Measurements from ENCODE around the gene ARHGEF11.

The ARHGEF11 gene

DNA sequence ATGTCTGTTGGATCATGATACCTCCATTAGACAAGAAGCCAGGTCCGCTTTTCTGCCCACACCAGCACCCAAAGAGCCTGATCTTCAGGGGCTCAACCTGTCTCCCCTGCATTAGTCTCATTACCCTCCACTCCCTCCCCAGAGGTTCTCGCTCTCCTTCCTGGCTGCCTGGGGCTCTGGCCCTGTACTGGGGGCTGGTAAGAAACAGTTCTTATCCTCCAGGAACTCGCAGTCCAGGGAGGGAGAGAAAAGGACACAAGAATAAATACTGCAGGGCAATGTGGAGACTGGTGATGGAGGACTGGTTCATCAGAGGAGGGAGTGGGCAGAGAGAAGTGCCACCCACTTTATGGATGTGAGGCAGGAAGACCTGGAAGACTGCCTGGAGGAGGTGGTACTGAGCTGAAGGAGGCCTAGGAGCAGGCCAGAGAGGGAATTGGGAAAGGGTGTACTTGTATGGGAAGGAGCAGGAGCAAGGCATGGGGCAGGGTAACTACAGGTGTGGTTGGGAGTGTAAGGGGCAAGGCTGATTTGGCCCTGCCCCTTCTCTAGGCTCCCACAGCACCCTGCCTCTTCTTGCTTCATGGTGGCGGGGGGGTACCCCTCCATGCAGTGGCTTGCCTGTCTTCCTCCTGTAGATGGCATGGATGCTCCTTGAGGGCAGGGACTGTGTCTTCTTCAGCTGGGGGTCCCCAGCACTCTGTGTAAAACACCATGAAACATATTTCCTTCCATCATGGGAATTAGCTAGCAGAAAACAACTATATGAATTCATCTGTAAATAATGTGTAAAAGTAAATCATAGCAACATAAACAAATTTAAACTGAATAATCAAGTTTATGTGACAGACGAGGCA lies 120.2 kb downstream of the ARHGEF11 start:
- H3K27ac ChIP-seq (ENCODE audit: low read length): no peak overlapping the region
- DNase-seq (no peak), ATAC-seq (ENCODE audit: insufficient read depth, low read depth) (no peak)
- no peak overlapping the region for H2AFZ ChIP-seq (ENCODE audit: low read depth, low read length)
- H3K9ac ChIP-seq (ENCODE audit: low read depth, low read length): no peak overlapping the region
- H3K36me3 ChIP-seq (ENCODE audit: insufficient read depth, low read length): no peaks in the 10 kb centered on the region
- peaks cover 4% of the 10 kb centered on the region; the same call in 1 of the 2 replicates for H4K20me1 ChIP-seq (ENCODE audit: insufficient read depth, low read length)
- H3K79me2 ChIP-seq (ENCODE audit: insufficient read depth, low read length): no peaks in the 10 kb centered on the region
- H3K9me3 ChIP-seq (ENCODE audit: insufficient read depth, low read length, severe bottlenecking): no peaks in the 10 kb centered on the region
- H3K27me3 ChIP-seq (ENCODE audit: insufficient read depth, low read length, poor library complexity): peaks cover 26% of the 10 kb centered on the region
- H3K4me2 ChIP-seq (ENCODE audit: insufficient read depth, low read length): no peak overlapping the region
- no peaks in the 10 kb centered on the region for H3K4me1 ChIP-seq (ENCODE audit: insufficient read depth, low read length)
- TF ChIP-seq, protein P1, sequence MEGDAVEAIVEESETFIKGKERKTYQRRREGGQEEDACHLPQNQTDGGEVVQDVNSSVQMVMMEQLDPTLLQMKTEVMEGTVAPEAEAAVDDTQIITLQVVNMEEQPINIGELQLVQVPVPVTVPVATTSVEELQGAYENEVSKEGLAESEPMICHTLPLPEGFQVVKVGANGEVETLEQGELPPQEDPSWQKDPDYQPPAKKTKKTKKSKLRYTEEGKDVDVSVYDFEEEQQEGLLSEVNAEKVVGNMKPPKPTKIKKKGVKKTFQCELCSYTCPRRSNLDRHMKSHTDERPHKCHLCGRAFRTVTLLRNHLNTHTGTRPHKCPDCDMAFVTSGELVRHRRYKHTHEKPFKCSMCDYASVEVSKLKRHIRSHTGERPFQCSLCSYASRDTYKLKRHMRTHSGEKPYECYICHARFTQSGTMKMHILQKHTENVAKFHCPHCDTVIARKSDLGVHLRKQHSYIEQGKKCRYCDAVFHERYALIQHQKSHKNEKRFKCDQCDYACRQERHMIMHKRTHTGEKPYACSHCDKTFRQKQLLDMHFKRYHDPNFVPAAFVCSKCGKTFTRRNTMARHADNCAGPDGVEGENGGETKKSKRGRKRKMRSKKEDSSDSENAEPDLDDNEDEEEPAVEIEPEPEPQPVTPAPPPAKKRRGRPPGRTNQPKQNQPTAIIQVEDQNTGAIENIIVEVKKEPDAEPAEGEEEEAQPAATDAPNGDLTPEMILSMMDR (IDR thresholded peaks at IDR 0.05; ENCODE audit: borderline replicate concordance, extremely low read depth, low read length, poor library complexity, severe bottlenecking): no peak
- TF ChIP-seq EZH2 (IDR thresholded peaks at IDR 0.05; ENCODE audit: borderline replicate concordance, low read depth, low read length, severe bottlenecking): no peak
- no peak overlapping the region for H3K4me3 ChIP-seq (ENCODE audit: low read depth in 1 of 2, low read length in 2 of 2)

DNA sequence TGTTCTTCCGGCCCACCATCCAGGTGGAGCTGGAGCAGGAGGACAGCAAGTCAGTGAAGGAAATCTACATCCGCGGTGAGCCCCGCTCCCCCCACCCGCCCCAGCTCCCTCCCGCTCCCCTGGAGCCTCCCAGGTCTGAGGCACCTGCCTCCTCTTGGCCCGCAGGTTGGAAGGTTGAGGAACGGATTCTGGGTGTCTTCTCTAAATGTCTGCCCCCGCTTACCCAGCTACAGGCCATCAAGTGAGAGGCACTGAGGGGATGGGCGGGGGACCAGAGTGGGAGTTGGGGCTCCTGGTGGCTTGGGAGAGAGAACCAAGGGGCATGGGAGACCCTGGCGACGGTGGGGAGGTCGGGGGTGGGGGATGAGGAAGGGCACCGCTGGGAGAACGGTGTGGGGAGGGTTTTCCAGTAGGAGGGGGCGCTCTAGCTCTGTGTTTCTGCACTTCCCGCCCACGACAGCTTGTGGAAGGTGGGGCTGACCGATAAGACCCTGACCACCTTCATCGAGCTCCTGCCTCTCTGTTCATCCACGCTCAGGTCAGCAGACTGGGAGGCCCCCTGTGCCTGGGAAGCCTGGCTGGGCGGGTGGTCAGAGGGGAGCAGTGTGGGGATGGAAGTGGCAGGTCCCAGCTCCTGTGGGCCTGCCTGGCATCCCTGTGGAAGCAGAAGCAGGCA lies 120.9 kb downstream of the ARHGEF11 start:
- H3K9ac ChIP-seq (ENCODE audit: low read depth, low read length): no peak overlapping the region
- H3K4me1 ChIP-seq (ENCODE audit: insufficient read depth, low read length): no peaks in the 10 kb centered on the region
- H3K4me2 ChIP-seq (ENCODE audit: insufficient read depth, low read length): no peak overlapping the region
- H3K36me3 ChIP-seq (ENCODE audit: insufficient read depth, low read length): no peaks in the 10 kb centered on the region
- no peak overlapping the region for H2AFZ ChIP-seq (ENCODE audit: low read depth, low read length)
- H3K27me3 ChIP-seq (ENCODE audit: insufficient read depth, low read length, poor library complexity): peaks cover 25% of the 10 kb centered on the region
- peaks cover 4% of the 10 kb centered on the region; the same call in 1 of the 2 replicates for H4K20me1 ChIP-seq (ENCODE audit: insufficient read depth, low read length)
- H3K79me2 ChIP-seq (ENCODE audit: insufficient read depth, low read length): no peaks in the 10 kb centered on the region
- H3K4me3 ChIP-seq (ENCODE audit: low read depth in 1 of 2, low read length in 2 of 2): no peak overlapping the region
- TF ChIP-seq, protein P1 (IDR thresholded peaks at IDR 0.05; ENCODE audit: borderline replicate concordance, extremely low read depth, low read length, poor library complexity, severe bottlenecking): no peak
- no peak for TF ChIP-seq EZH2 (IDR thresholded peaks at IDR 0.05; ENCODE audit: borderline replicate concordance, low read depth, low read length, severe bottlenecking)
- no peak for DNase-seq
- no peak overlapping the region for H3K27ac ChIP-seq (ENCODE audit: low read length)
- ATAC-seq (ENCODE audit: insufficient read depth, low read depth): no peak
- no peaks in the 10 kb centered on the region for H3K9me3 ChIP-seq (ENCODE audit: insufficient read depth, low read length, severe bottlenecking)

DNA sequence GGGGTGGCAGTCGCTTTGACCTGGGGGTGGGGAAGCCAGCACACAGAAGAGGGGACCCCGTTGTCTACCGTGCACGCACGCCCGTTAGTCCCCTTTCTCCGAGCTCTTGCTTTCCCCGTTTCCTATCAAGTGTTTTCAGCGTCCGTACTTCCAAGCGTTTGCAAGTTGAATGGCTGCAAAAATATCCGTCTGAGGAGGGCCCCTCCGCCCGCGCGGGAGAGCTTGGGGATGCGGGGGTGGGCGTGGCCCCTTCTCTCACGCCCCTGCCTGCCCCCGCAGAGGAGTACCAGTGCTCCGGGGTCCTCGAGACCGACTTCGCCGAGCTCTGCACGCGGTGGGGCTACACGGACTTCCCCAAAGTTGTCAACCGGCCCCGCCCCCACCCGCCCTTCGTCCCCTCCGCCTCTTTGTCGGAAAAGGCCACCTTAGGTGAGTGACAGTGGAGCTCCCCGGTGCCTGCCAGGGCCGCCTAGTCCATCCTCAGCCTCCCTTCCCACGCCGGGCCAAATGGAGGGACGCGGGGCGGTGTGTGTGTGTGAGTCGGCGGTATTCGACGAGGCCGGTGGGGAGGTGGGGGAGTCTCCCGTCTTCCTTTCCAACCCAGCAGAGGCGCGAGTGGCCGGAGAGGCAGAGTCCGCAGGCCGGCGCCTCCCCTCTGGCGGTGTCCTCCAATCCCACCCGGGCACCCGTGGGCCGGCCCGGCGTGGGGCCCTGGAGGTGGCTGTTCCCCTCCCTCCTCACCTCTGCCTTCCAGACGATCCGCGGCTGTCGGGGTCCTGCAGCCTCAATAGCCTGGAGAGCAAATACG lies 121.7 kb downstream of the ARHGEF11 start:
- Histone ChIP-seq H3K27me3 (ENCODE audit: insufficient read depth, low read length, poor library complexity) (peaks cover 23% of the 10 kb centered on the region), H4K20me1 (ENCODE audit: insufficient read depth, low read length) (peaks cover 4% of the 10 kb centered on the region; the same call in 1 of the 2 replicates), H3K4me2 (ENCODE audit: insufficient read depth, low read length) (no peak overlapping the region), H3K9ac (ENCODE audit: low read depth, low read length) (no peak overlapping the region), H3K4me1 (ENCODE audit: insufficient read depth, low read length) (no peaks in the 10 kb centered on the region), H3K9me3 (ENCODE audit: insufficient read depth, low read length, severe bottlenecking) (no peaks in the 10 kb centered on the region), H3K36me3 (ENCODE audit: insufficient read depth, low read length) (no peaks in the 10 kb centered on the region), H2AFZ (ENCODE audit: low read depth, low read length) (no peak overlapping the region), H3K79me2 (ENCODE audit: insufficient read depth, low read length) (no peaks in the 10 kb centered on the region), H3K27ac (ENCODE audit: low read length) (no peak overlapping the region), H3K4me3 (ENCODE audit: low read depth in 1 of 2, low read length in 2 of 2) (no peak overlapping the region)
- TF ChIP-seq, protein P1 (IDR thresholded peaks at IDR 0.05; ENCODE audit: borderline replicate concordance, extremely low read depth, low read length, poor library complexity, severe bottlenecking): no peak
- TF ChIP-seq EZH2 (IDR thresholded peaks at IDR 0.05; ENCODE audit: borderline replicate concordance, low read depth, low read length, severe bottlenecking): no peak
- DNase-seq: no peak
- no peak for ATAC-seq (ENCODE audit: insufficient read depth, low read depth)

Data from DND-41 (cell line).